Ectodermal cell (in vitro differentiated cells): ENCODE results near the gene HSPA1L.

ENCODE experiments used
- H3K27ac ChIP-seq: 2 replicates; pipeline ENCODE4 v1.7.0; 2013; ENCODE audit warnings: mild to moderate bottlenecking, low read depth, low read length; ENCODE audit not compliant: insufficient read depth, poor library complexity, severe bottlenecking
- H3K27me3 ChIP-seq: 2 replicates; pipeline ENCODE4 v1.7.0; 2013; ENCODE audit warnings: mild to moderate bottlenecking, low read length; ENCODE audit not compliant: insufficient read depth, control insufficient read depth, poor library complexity, severe bottlenecking
- H3K36me3 ChIP-seq: one replicate; pipeline ENCODE4 v1.7.0; 2013; ENCODE audit warnings: low read length; ENCODE audit not compliant: control insufficient read depth, insufficient read depth
- H3K4me1 ChIP-seq: one replicate; pipeline ENCODE4 v1.7.0; 2013; ENCODE audit warnings: low read length; ENCODE audit not compliant: control insufficient read depth, insufficient read depth
- H3K4me3 ChIP-seq: 2 replicates; pipeline ENCODE4 v1.7.0; 2013; ENCODE audit warnings: low read depth, low read length, control low read depth; ENCODE audit not compliant: insufficient read depth
- H3K9me3 ChIP-seq: 2 replicates; pipeline ENCODE4 v1.7.0; 2013; ENCODE audit warnings: mild to moderate bottlenecking, low read length, moderate library complexity; ENCODE audit not compliant: control insufficient read depth
- WGBS, 2 experiments: methylation state at CpG; one replicate each; pipeline ENCODE4 v1.1.7; 2013; ENCODE audit warnings: missing lambda C conversion rate in 2 of 2; 5-methylcytosine and 5-hydroxymethylcytosine counted together

Gene HSPA1L

DNA sequence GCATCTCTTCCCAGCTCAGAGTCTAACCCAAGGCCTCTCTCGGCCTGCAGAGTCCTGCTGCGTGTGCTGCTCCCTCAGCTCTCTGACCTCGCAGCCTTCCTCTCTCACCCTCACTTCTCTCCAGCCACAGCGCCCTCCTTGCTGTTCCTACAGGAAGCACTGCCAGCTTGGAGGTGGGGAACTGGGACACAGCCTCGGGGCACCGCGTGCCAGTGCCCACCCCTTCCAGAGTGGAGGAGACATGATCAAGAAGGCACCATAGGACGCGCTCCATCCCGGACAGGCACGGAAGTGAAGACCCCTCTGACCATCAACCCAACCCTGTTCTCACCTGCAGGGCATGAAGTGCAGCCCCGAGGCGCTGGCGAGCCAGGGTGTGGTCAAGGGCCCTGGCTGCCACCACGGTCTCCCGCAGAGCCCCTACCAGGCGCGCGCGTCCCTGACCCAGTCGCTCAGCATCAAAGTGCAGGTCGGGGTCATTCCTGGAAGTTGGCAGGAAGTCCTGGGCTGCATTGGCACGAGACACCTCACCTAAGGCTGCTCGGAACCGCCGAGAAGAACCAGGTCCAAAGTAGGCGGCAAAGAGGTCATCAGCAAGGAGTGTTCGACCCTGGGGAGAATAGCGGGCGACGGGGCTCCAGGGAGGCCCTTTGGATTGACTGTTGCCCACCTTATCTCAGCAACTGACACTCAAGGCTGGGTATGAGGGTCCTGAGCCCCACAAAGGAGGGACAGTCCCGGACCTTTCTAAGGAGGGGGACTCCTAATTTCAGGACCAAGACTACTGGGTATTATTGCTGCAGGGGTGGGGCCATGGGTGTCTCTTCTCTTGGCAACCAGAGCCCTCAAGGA lies 39.2 kb downstream of the HSPA1L start:
- H3K27me3 ChIP-seq = no peaks in the 10 kb centered on the region
- peaks cover 6% of the 10 kb centered on the region for H3K4me1 ChIP-seq
- H3K4me3 ChIP-seq = no peak overlapping the region
- H3K27ac ChIP-seq = peak overlapping the region; percentile 33
- peaks cover 23% of the 10 kb centered on the region for H3K36me3 ChIP-seq
- H3K9me3 ChIP-seq = no peaks in the 10 kb centered on the region
- 93 to 94% methylated on average over 32 of the region's 32 CpGs for WGBS, 2 experiments

GRCh38 chr6:31775184-31775583 lies 39.9 kb downstream of the HSPA1L start:
- Histone ChIP-seq H3K4me3 (no peak overlapping the region), H3K27ac (peak overlapping the region; percentile 33), H3K36me3 (peaks cover 18% of the 10 kb centered on the region), H3K4me1 (peaks cover 6% of the 10 kb centered on the region), H3K9me3 (no peaks in the 10 kb centered on the region), H3K27me3 (no peaks in the 10 kb centered on the region)
- 85 to 91% methylated on average over 4 of the region's 4 CpGs for WGBS, 2 experiments

DNA sequence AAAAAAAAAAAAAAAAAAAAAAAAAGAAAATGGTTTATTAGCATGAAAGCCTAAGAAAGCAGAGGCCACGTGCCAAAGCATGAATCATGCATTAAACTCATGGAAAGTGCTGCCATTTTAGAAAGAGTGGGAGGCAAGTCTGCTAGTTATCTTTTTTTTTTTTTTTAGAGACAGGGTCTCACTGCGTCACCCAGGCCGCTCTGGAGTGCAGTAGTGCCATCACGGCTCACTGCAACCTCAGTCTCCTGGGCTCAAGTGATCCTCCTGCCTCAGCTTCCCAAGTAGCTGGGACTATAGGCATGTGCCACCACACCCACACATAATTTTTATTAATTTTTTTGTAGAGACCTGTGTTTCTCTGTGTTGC lies 43.1 kb downstream of the HSPA1L start:
- Histone ChIP-seq H3K27ac (no peak overlapping the region), H3K36me3 (no peaks in the 10 kb centered on the region), H3K4me1 (peaks cover 4% of the 10 kb centered on the region), H3K4me3 (no peak overlapping the region), H3K9me3 (no peaks in the 10 kb centered on the region), H3K27me3 (no peaks in the 10 kb centered on the region)
- 86 to 89% methylated on average over 4 of the region's 4 CpGs for WGBS, 2 experiments

GRCh38 chr6:31770860-31771259 lies 44.2 kb downstream of the HSPA1L start:
- Histone ChIP-seq H3K27me3 (no peaks in the 10 kb centered on the region), H3K36me3 (no peaks in the 10 kb centered on the region), H3K4me1 (peaks cover 5% of the 10 kb centered on the region), H3K27ac (no peak overlapping the region), H3K4me3 (no peak overlapping the region), H3K9me3 (no peaks in the 10 kb centered on the region)
- WGBS, 2 experiments = 83 to 84% methylated on average over 1 to 2 of the region's 2 CpGs

DNA sequence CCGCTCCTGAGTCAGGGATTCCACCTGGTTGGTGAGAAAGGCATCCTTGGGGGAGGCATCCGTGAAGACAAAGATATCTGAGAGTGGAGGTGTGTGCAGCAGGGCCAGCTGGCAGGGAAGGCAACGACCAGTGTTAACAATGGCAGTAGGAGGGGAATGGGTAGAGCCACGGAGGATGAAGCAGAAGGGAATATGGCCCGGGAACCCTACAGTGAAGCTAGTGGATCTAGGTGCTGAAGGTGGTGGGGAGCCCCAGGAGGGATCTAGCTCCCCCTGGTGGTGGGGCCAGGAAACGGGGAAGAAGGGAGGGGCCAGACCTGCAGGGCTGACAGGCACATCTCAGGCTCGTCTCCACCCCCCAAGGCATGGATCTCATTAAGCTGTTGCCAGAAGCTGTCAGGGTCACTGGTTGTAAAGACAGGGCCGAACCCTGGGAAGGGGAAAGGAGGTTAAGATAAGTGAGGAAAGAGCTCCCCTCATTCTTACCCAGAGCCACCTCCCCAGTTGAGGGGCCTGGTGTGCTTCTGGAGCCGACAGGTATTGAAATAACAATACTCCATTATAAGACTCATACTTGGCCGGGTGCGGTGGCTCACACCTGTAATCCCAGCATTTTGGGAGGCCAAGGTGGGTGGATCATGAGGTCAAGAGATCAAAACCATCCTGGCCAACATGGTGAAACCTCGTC lies 45.3 kb downstream of the HSPA1L start:
- no peak overlapping the region for H3K27ac ChIP-seq
- 76 to 80% methylated on average over 11 to 12 of the region's 12 CpGs for WGBS, 2 experiments
- no peaks in the 10 kb centered on the region for H3K27me3 ChIP-seq
- H3K4me1 ChIP-seq = peaks cover 7% of the 10 kb centered on the region
- no peaks in the 10 kb centered on the region for H3K9me3 ChIP-seq
- no peak overlapping the region for H3K4me3 ChIP-seq
- no peaks in the 10 kb centered on the region for H3K36me3 ChIP-seq

GRCh38 chr6:31768363-31769257 lies 46.5 kb downstream of the HSPA1L start:
- 92 to 93% methylated on average over 18 of the region's 18 CpGs for WGBS, 2 experiments
- H3K27ac ChIP-seq = no peak overlapping the region
- H3K27me3 ChIP-seq = no peaks in the 10 kb centered on the region
- no peak overlapping the region for H3K4me3 ChIP-seq
- H3K36me3 ChIP-seq = no peaks in the 10 kb centered on the region
- no peaks in the 10 kb centered on the region for H3K9me3 ChIP-seq
- H3K4me1 ChIP-seq = peaks cover 13% of the 10 kb centered on the region

DNA sequence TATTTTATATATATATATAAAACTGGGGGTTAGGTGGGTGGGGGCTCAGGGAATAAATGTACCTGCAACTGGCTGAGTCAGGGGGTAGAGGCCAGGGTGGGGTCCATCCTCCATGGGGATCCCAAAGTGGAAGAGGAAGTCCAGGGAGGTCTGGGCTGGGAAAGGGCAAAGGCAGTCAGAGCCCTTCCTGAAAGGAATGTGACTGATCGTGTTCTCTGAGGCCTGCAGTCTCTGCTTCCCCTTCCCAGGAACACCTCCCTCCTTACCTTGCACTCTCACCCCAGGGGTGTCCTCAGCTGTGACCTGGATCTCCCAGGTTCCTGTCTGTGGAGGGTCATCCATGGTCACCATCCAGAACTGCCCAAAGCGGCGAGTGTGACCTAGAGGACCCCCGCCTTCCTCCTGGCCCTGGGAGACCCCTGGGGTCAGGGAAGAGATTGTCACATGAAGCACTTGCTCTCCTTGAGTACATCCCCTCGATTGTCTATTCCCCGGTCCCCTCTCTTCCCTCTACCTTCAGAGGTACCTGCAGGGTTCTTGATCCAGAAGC lies 47.9 kb downstream of the HSPA1L start:
- Histone ChIP-seq H3K4me3 (no peak overlapping the region), H3K27me3 (no peaks in the 10 kb centered on the region), H3K27ac (no peak overlapping the region), H3K36me3 (no peaks in the 10 kb centered on the region), H3K9me3 (no peaks in the 10 kb centered on the region), H3K4me1 (peaks cover 22% of the 10 kb centered on the region)
- 89 to 92% methylated on average over 6 of the region's 6 CpGs for WGBS, 2 experiments

- 75% methylated on average over 42 of the region's 42 CpGs for WGBS, 2 experiments
- peaks cover 22% of the 10 kb centered on the region for H3K4me1 ChIP-seq
- H3K36me3 ChIP-seq = no peaks in the 10 kb centered on the region
- H3K27ac ChIP-seq = no peak overlapping the region
- H3K4me3 ChIP-seq = no peak overlapping the region
- H3K27me3 ChIP-seq = no peaks in the 10 kb centered on the region
- H3K9me3 ChIP-seq = no peaks in the 10 kb centered on the region
Observed at GRCh38 chr6:31765910-31766794, 48.9 kb downstream of the HSPA1L start.

- 91 to 94% methylated on average over 9 of the region's 9 CpGs for WGBS, 2 experiments
- Histone ChIP-seq H3K4me3 (no peak overlapping the region), H3K27ac (no peak overlapping the region), H3K9me3 (no peaks in the 10 kb centered on the region), H3K36me3 (no peaks in the 10 kb centered on the region), H3K27me3 (no peaks in the 10 kb centered on the region), H3K4me1 (peaks cover 22% of the 10 kb centered on the region)
Observed at GRCh38 chr6:31765559-31765909, 49.5 kb downstream of the HSPA1L start.
